GM10266 (cell line): ENCODE results near the gene CMTM5.

Experiments used
- DNase-seq: peaks from one replicate; pipeline ENCODE4 v3.0.0; 2012; ENCODE audit errors: extremely low spot score
- CTCF ChIP-seq: IDR thresholded peaks from 2 replicates; pipeline ENCODE4 v1.5.1; 2012; ENCODE audit warnings: mild to moderate bottlenecking, low read depth; ENCODE audit not compliant: control insufficient read depth, insufficient read depth; ENCODE audit errors: missing control alignments

The CMTM5 gene

GRCh38 chr14:23346693-23347405 lies 30.0 kb upstream of the CMTM5 start:
- DNase-seq: no peak
- TF ChIP-seq CTCF: no peak

DNA sequence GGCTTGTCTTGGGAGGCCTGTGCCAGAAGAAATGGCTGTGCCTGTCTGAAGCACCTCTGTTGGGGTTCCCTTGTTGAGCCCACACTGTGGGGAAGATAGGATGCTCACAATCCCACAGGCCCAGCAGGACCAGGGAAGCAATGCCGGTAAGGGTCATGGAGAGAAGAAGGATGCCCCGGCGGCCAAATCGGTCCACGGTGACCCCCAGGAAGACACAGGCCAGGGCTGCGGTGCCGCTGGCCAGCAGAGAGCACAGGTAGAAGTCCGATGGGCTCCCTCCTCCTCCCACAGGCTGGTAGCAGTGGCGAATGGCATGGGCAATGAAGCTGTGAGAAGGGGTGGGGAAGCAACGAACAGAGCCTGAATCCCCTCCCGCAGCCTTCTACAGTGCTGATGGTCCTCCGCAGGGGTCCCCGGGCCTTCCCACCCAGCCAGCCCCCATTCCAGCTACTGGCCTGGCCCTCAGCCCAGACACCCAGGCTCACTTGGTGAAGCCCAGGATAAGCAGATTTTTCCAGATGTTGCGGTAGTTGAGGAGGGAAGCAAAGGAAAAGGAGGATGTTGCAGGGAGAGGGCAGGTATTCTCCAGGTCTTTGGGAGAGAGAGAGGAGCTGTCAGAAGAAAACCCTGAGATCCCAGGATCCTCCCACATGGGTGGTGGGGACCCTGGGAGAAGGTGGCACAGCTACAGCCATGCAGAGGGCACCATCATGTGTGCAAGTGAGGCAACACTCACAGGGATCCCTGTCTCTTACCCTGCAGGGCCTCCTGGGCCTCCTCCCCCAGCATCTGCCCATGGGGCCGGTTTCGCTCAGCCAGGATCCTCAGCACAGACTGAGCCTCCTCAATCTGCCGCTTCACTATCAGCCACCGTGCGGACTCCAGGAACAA lies 29.2 kb upstream of the CMTM5 start:
- no peak for TF ChIP-seq CTCF
- no peak for DNase-seq

- TF ChIP-seq CTCF: no peak
- no peak for DNase-seq
Observed at GRCh38 chr14:23348297-23348655, 28.6 kb upstream of the CMTM5 start.

- peak; percentile 21 for DNase-seq
Observed at GRCh38 chr14:23349156-23349845, 27.5 kb upstream of the CMTM5 start.

DNA sequence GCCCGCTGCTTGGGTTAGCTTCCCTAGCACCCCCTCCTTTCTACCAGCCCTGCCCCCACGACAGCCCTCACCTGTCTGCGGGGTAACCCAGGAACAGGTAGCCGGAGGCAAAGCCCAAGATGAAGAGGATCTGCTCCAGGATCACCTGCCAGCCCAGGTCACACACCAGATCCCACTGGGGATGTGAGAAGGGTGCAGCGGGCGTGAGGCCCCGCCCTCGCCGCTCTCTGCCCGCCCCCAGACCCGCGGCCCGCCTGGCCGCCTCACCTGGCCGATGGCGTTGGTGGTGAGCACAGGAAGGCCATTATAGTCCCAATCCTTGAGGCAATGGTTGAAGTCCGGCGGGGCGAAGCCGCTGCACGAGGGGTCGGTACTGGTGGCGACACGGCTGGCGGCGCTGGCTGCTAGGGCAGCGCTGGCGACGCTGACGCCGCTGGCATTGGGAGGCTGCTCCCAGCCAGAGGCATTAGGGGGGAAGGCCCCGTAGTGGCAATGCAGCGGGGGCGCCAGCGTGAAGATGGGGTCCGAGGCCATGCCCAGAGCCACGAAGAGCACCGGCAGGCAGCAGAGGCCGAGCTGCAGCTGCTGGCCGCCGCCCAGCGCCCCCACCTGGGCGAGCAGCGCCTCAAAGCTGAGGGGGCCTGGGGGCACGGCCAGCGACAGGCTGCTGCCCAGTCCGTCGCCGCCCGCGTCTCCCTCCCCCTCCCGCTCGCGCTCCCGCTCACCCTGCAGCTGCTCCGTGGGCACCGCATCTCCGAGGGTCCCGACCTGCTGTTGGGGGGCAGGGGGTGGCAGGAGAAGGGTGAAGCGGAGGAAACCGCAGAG lies 25.0 kb upstream of the CMTM5 start:
- peak; percentile 33 for DNase-seq

More at GRCh38 chr14:23349156-23349845, 27.5 kb upstream of the CMTM5 start:
- no peak for TF ChIP-seq CTCF

More for the DNA sequence above, 25.0 kb upstream of the CMTM5 start:
- no peak for TF ChIP-seq CTCF
